Measurements from ENCODE around the gene ROR1.

Gene ROR1

GRCh38 chr1:64074767-64075166 is 300.9 kb downstream of the ROR1 start:
- Histone ChIP-seq H3K4me3 (ENCODE audit: low read depth in 1 of 2, low read length in 1 of 2) (no peak overlapping the region), H3K27ac (no peak overlapping the region), H3K36me3 (no peaks in the 10 kb centered on the region), H3K4me1 (ENCODE audit: control insufficient read depth in 1 of 2, insufficient read depth in 1 of 2, low read depth in 1 of 2, low read length in 1 of 2) (no peaks in the 10 kb centered on the region), H3K9me3 (no peaks in the 10 kb centered on the region), H3K27me3 (no peaks in the 10 kb centered on the region)
- no peak for TF ChIP-seq CTCF (IDR thresholded peaks at IDR 0.05)

- Histone ChIP-seq H3K9me3 (no peaks in the 10 kb centered on the region), H3K4me3 (ENCODE audit: low read depth in 1 of 2, low read length in 1 of 2) (no peak overlapping the region), H3K27me3 (no peaks in the 10 kb centered on the region), H3K36me3 (no peaks in the 10 kb centered on the region), H3K27ac (no peak overlapping the region), H3K4me1 (ENCODE audit: control insufficient read depth in 1 of 2, insufficient read depth in 1 of 2, low read depth in 1 of 2, low read length in 1 of 2) (no peaks in the 10 kb centered on the region)
- no peak for TF ChIP-seq CTCF (IDR thresholded peaks at IDR 0.05)
Measured at GRCh38 chr1:64077281-64077940, 303.6 kb downstream of the ROR1 start.

- Histone ChIP-seq H3K27me3 (no peaks in the 10 kb centered on the region), H3K27ac (no peak overlapping the region), H3K9me3 (no peaks in the 10 kb centered on the region), H3K4me3 (ENCODE audit: low read depth in 1 of 2, low read length in 1 of 2) (no peak overlapping the region), H3K36me3 (no peaks in the 10 kb centered on the region), H3K4me1 (ENCODE audit: control insufficient read depth in 1 of 2, insufficient read depth in 1 of 2, low read depth in 1 of 2, low read length in 1 of 2) (no peaks in the 10 kb centered on the region)
- TF ChIP-seq CTCF (IDR thresholded peaks at IDR 0.05), result no peak
Measured at GRCh38 chr1:64080941-64081562, 307.2 kb downstream of the ROR1 start.

GRCh38 chr1:64082459-64082858 is 308.6 kb downstream of the ROR1 start:
- Histone ChIP-seq H3K9me3 (no peaks in the 10 kb centered on the region), H3K36me3 (no peaks in the 10 kb centered on the region), H3K27me3 (no peaks in the 10 kb centered on the region), H3K4me3 (ENCODE audit: low read depth in 1 of 2, low read length in 1 of 2) (no peak overlapping the region), H3K27ac (no peak overlapping the region), H3K4me1 (ENCODE audit: control insufficient read depth in 1 of 2, insufficient read depth in 1 of 2, low read depth in 1 of 2, low read length in 1 of 2) (no peaks in the 10 kb centered on the region)
- TF ChIP-seq CTCF (IDR thresholded peaks at IDR 0.05), result no peak

- TF ChIP-seq CTCF (IDR thresholded peaks at IDR 0.05), result no peak
- no peaks in the 10 kb centered on the region for H3K4me1 ChIP-seq (ENCODE audit: control insufficient read depth in 1 of 2, insufficient read depth in 1 of 2, low read depth in 1 of 2, low read length in 1 of 2)
Measured at GRCh38 chr1:64084451-64084850, 310.6 kb downstream of the ROR1 start.

More at GRCh38 chr1:64084451-64084850, 310.6 kb downstream of the ROR1 start:
- no peaks in the 10 kb centered on the region for H3K36me3 ChIP-seq
- no peak overlapping the region for H3K27ac ChIP-seq
- H3K4me3 ChIP-seq (ENCODE audit: low read depth in 1 of 2, low read length in 1 of 2), result no peak overlapping the region
- H3K27me3 ChIP-seq, result no peaks in the 10 kb centered on the region
- no peaks in the 10 kb centered on the region for H3K9me3 ChIP-seq

Data from neutrophil (primary cell).